GM12872 (cell line): ENCODE data around the gene GPN1.

Source experiments
- TF ChIP-seq, protein P1 (sequence below): IDR thresholded peaks from 3 replicates; pipeline ENCODE4 v1.5.1; 2011; ENCODE audit warnings: low read depth, mild to moderate bottlenecking, low read length, moderate library complexity; ENCODE audit not compliant: insufficient read depth

The GPN1 gene

DNA sequence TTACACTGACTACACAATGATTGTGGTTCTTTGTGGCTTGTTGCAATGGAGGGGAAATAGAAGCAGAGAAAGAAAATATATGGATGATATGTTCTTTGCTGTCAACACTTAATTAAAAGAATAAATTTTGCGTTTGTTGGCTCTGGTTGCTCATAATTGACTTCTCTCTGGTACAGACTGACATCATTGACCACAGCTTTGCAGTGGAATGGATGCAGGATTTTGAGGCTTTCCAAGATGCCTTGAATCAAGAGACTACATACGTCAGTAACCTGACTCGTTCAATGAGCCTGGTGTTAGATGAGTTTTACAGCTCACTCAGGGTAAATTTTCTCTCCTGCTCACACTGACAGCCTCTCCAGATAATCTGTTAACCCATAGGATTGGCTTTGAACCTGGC is 9.9 kb downstream of the GPN1 start:
- TF ChIP-seq, protein P1, sequence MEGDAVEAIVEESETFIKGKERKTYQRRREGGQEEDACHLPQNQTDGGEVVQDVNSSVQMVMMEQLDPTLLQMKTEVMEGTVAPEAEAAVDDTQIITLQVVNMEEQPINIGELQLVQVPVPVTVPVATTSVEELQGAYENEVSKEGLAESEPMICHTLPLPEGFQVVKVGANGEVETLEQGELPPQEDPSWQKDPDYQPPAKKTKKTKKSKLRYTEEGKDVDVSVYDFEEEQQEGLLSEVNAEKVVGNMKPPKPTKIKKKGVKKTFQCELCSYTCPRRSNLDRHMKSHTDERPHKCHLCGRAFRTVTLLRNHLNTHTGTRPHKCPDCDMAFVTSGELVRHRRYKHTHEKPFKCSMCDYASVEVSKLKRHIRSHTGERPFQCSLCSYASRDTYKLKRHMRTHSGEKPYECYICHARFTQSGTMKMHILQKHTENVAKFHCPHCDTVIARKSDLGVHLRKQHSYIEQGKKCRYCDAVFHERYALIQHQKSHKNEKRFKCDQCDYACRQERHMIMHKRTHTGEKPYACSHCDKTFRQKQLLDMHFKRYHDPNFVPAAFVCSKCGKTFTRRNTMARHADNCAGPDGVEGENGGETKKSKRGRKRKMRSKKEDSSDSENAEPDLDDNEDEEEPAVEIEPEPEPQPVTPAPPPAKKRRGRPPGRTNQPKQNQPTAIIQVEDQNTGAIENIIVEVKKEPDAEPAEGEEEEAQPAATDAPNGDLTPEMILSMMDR: no peak

- TF ChIP-seq, protein P1: no peak
Measured at GRCh38 chr2:27640722-27641245, 11.9 kb downstream of the GPN1 start.

DNA sequence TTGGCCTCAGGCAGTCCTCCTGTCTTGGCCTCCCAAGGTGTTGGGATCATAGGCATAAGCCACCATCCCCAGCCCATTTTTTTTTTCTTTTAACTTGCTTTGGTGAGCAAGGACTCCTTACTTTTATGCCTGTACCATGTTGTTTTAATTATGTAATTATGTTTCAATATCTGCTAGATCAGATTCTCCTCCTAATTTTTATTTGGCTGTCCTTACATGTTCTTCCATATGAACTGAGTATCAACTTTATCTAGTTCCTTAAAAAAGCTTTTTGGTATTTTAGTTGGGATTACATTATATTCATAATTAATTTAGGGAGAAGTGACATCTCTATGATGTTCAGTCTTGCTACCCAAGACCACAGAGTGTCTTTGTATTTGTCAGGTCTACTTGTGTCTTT is 16.3 kb downstream of the GPN1 start:
- TF ChIP-seq, protein P1: no peak

DNA sequence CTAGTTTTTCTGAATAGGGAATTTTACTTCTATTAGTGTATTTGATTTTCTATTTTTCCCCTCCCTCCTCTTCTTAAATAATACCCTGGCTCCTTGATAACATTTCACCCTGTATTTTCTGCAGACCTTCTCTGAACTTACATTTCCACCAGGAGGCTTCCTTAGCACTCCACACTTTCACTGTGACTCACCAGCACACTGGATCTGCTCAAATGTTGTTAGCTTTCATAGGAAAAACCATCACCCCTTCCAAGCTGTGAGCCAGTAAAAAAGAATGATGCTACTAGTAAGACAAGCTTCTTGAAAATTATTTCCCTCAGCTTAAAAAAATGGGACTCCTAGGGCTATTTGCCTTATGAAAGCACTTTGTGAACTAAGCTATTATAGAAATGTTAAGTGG is 18.4 kb downstream of the GPN1 start:
- TF ChIP-seq, protein P1: no peak

- TF ChIP-seq, protein P1: no peak
Measured at GRCh38 chr2:27647737-27648136, 18.9 kb downstream of the GPN1 start.

- TF ChIP-seq, protein P1: no peak
Measured at GRCh38 chr2:27651056-27651455, 22.2 kb downstream of the GPN1 start.

DNA sequence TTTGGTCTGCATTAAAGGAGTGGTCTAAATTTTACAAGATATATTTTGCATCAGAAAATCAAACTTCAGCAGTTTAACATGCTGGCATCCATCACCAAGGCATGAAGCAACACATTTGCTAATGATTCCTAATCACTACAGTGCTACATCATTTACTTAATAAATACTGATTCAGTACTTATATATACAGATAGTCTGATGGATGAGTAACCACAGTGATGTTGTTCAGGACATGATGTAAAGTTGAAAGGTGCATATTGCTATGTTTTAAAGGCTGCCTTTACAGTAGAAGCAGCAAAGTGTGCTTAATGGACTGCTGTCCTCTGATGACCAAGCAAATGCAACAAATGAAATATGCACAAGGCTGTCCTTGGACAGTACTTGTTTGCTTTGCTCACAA is 23.5 kb downstream of the GPN1 start:
- TF ChIP-seq, protein P1: no peak
